Spleen (tissue), 11 donors: ENCODE results near the gene PRSS38. TPM values are rescaled to one million over a fixed set of nuclear protein-coding genes. Genes with fewer than 3 reads are reported as not detected.
A peak's percentile ranks its signal among the peaks of the same experiment; 100 is the strongest.

Source experiments
- DNase-seq: peaks from one replicate; pipeline ENCODE4 v3.0.0-alpha.2; 2020
- H3K27ac ChIP-seq, 8 donors: fragments of 200-600 bp; sonication (generic) in 7 of 8; 1 replicate in 4 of 8; 2 replicates in 4 of 8; pipeline versions ENCODE4 v1.5.0 to v1.8.0; 2016 to 2021; ENCODE audit warnings: inconsistent platforms in 4 of 8, mild to moderate bottlenecking in 4 of 8, moderate library complexity in 1 of 8
- H3K27me3 ChIP-seq, 7 donors: fragments of 200-600 bp; sonication (generic) in 6 of 7; replicated peaks in 1 of 7; 1 replicate in 4 of 7; 2 replicates in 3 of 7; pipeline versions ENCODE4 v1.5.0 to v1.8.0; 2016 to 2021; ENCODE audit warnings: inconsistent platforms in 3 of 7, mild to moderate bottlenecking in 1 of 7
- H3K36me3 ChIP-seq, 6 donors: fragments of 200-600 bp; sonication (generic) in 5 of 6; 1 replicate in 4 of 6; 2 replicates in 2 of 6; pipeline versions ENCODE4 v1.5.0 to v1.8.0; 2016 to 2021; ENCODE audit warnings: inconsistent platforms in 2 of 6
- H3K4me1 ChIP-seq, 6 donors: fragments of 200-600 bp; sonication (generic) in 5 of 6; 1 replicate in 3 of 6; 2 replicates in 3 of 6; pipeline versions ENCODE4 v1.5.0 to v1.8.0; 2016 to 2021; ENCODE audit warnings: inconsistent platforms in 3 of 6
- H3K4me3 ChIP-seq, 8 donors: fragments of 200-600 bp; sonication (generic) in 7 of 8; 1 replicate in 4 of 8; 2 replicates in 4 of 8; pipeline versions ENCODE4 v1.5.0 to v1.8.0; 2016 to 2021; ENCODE audit warnings: inconsistent platforms in 4 of 8, mild to moderate bottlenecking in 4 of 8, moderate library complexity in 2 of 8
- H3K9me3 ChIP-seq, 8 donors: fragments of 200-600 bp; sonication (generic) in 7 of 8; 1 replicate in 4 of 8; 2 replicates in 4 of 8; pipeline versions ENCODE4 v1.5.0 to v1.8.0; 2016 to 2021; ENCODE audit warnings: inconsistent platforms in 4 of 8
- CTCF ChIP-seq, 11 experiments: fragments of 200-600 bp in 7 of 11; fragments of 450-650 bp in 4 of 11; sonication (generic) in 4 of 11; IDR thresholded peaks in 8 of 11; conservative IDR thresholded peaks in 3 of 11; 1 replicate in 7 of 11; 2 replicates in 4 of 11; pipeline versions ENCODE4 v1.4.0 to v1.8.0; 2016 to 2021; ENCODE audit warnings: antibody characterized with exemption in 11 of 11, inconsistent platforms in 4 of 11, mild to moderate bottlenecking in 1 of 11
- POLR2A ChIP-seq, 3 donors: fragments of 450-650 bp; IDR thresholded peaks; one replicate each; pipeline ENCODE4 v1.5.1; 2017; ENCODE audit warnings: antibody characterized with exemption in 3 of 3, mild to moderate bottlenecking in 1 of 3
- POLR2AphosphoS5 ChIP-seq, 3 donors: sonication (generic); formaldehyde crosslinking; IDR thresholded peaks; one replicate each; pipeline ENCODE4 v1.5.1; 2017; ENCODE audit warnings: antibody characterized with exemption in 3 of 3
- WGBS, 5 donors: extraction: QIAGEN DNeasy Blood & Tissue Kit in 3 of 5; methylation state at CpG; one replicate each; pipeline versions ENCODE4 v1.1.5 to v1.1.7; 2013 to 2018; 5-methylcytosine and 5-hydroxymethylcytosine counted together
- intact Hi-C: fragments of 100-400 bp; cut with DNase I; formaldehyde crosslinking; loops from one replicate; pipeline ENCODE4 v1.15.0; 2023; ENCODE audit warnings: low total_unique reads
- polyA plus RNA-seq, 3 donors: library from polyadenylated mRNA; stranded (reverse); fragments of 200-250 nt; gene quantifications; one replicate each; pipeline ENCODE4 v1.2.1, GENCODE V29; 2013
- total RNA-seq, 7 donors: library from RNA; depleted of rRNA in 3 of 7; stranded (reverse); fragments of >200 nt in 3 of 7; fragmentation: NEBNext Ultra II Directional in 4 of 7; extraction: Animal tissue kit (Norgen Biotek cat#: 25700) in 4 of 7; gene quantifications; one replicate each; pipeline versions ENCODE4 v1.1.0 to v1.2.1, GENCODE V29; 2016 to 2021
- donor health status: healthy with polysubstance abuse.
- donor health status: DM: no; HTN: no; CAD: no; lungs with moderate emphysema.
- donor health status: DM: no; HTN: no; CAD: no.
- donor health status: Bipolar disorder and iron deficiency.
- donor health status: healthy.
- donor health status: DM: no; HTN: no; CAD: no.
- donor health status: DM: yes; HTN: yes; CAD: no.

PRSS38 gene
- total and polyA plus RNA-seq, 10 donors, result not detected

GRCh38 chr1:227883641-227884301 lies 68.3 kb downstream of the PRSS38 start:
- intact Hi-C loops, result no loop called here
- no peaks in the 10 kb centered on the region for H3K36me3 ChIP-seq
- TF ChIP-seq CTCF (IDR thresholded peaks at IDR 0.05 in 8 of 11, conservative IDR thresholded peaks at IDR 0.05 in 3 of 11), result no peak
- no peak for TF ChIP-seq POLR2AphosphoS5 (IDR thresholded peaks at IDR 0.05)
- no peak for TF ChIP-seq POLR2A (IDR thresholded peaks at IDR 0.05)
- no peak overlapping the region for H3K27ac ChIP-seq
- peaks cover 0 to 26% (median 12%) of the 10 kb centered on the region in 7 donors for H3K27me3 ChIP-seq
- H3K4me3 ChIP-seq, result no peak overlapping the region
- H3K4me1 ChIP-seq, result peaks cover 4 to 34% (median 22%) of the 10 kb centered on the region in 6 donors
- no peaks in the 10 kb centered on the region for H3K9me3 ChIP-seq
- peak; percentile 66 for DNase-seq
- 88 to 94% (median 90%) methylated on average over 15 of the region's 15 CpGs for WGBS, 5 donors

- peak; percentile 73 for DNase-seq
- no peak for TF ChIP-seq POLR2A (IDR thresholded peaks at IDR 0.05)
- TF ChIP-seq POLR2AphosphoS5 (IDR thresholded peaks at IDR 0.05), result no peak
- no peak for TF ChIP-seq CTCF (IDR thresholded peaks at IDR 0.05 in 8 of 11, conservative IDR thresholded peaks at IDR 0.05 in 3 of 11)
- H3K9me3 ChIP-seq, result no peaks in the 10 kb centered on the region
- intact Hi-C loops, result no loop called here
- WGBS, 5 donors, result 80 to 94% (median 87%) methylated on average over 9 to 15 of the region's 15 CpGs
- peaks cover 0 to 26% (median 12%) of the 10 kb centered on the region in 7 donors for H3K27me3 ChIP-seq
- no peak overlapping the region for H3K4me3 ChIP-seq
- H3K27ac ChIP-seq, result no peak overlapping the region
- H3K36me3 ChIP-seq, result no peaks in the 10 kb centered on the region
- peaks cover 4 to 34% (median 22%) of the 10 kb centered on the region in 6 donors for H3K4me1 ChIP-seq
Measured at GRCh38 chr1:227884370-227885134, 69.1 kb downstream of the PRSS38 start.

- intact Hi-C loops, result no loop called here
- no peaks in the 10 kb centered on the region for H3K36me3 ChIP-seq
- TF ChIP-seq POLR2A (IDR thresholded peaks at IDR 0.05) (no peak), CTCF (IDR thresholded peaks at IDR 0.05 in 8 of 11, conservative IDR thresholded peaks at IDR 0.05 in 3 of 11) (no peak), POLR2AphosphoS5 (IDR thresholded peaks at IDR 0.05) (no peak)
Measured at GRCh38 chr1:227885135-227885647, 69.7 kb downstream of the PRSS38 start.

More at GRCh38 chr1:227885135-227885647, 69.7 kb downstream of the PRSS38 start:
- H3K4me3 ChIP-seq, result no peak overlapping the region
- WGBS, 5 donors, result 56 to 89% (median 75%) methylated on average over 2 to 8 of the region's 8 CpGs
- no peaks in the 10 kb centered on the region for H3K9me3 ChIP-seq
- DNase-seq, result peak; percentile 80
- peaks cover 0 to 26% (median 12%) of the 10 kb centered on the region in 7 donors for H3K27me3 ChIP-seq
- H3K4me1 ChIP-seq, result peaks cover 4 to 34% (median 22%) of the 10 kb centered on the region in 6 donors
- peak overlapping the region in 3 of 8 donors; percentile 6 to 91 (median 88) for H3K27ac ChIP-seq
